Stimulated activated naive CD4-positive, alpha-beta T cell (primary cell): Measurements from ENCODE around the gene HYOU1.
A peak's percentile ranks its signal among the peaks of the same experiment; 100 is the strongest.

Source experiments
- DNase-seq, 6 experiments: peaks; one replicate each; lab custom pipeline; 2025; lab: John Stamatoyannopoulos, UW

Gene HYOU1

GRCh38 chr11:119021631-119022030 is 35.4 kb downstream of the HYOU1 start:
- DNase-seq: no peak

DNA sequence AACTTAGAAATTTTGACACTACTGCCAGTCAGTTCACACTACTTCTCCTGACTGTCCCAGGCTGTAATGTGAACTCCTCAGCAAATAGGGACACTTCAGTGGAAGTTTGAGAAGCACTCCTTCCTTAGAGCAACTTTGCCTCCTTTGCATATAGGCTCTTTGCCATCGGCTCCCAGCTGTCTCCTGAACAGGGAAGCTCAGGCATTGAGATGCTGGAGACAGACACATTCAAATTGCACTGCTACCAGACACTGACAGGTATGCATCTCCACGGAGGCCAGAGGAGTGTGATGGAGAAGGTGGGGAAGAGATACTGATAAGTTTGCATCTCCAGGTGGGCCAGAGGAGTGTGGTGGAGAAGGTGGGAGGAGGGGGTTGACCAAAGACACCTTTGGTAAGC is 37.0 kb downstream of the HYOU1 start:
- DNase-seq: no peak

DNA sequence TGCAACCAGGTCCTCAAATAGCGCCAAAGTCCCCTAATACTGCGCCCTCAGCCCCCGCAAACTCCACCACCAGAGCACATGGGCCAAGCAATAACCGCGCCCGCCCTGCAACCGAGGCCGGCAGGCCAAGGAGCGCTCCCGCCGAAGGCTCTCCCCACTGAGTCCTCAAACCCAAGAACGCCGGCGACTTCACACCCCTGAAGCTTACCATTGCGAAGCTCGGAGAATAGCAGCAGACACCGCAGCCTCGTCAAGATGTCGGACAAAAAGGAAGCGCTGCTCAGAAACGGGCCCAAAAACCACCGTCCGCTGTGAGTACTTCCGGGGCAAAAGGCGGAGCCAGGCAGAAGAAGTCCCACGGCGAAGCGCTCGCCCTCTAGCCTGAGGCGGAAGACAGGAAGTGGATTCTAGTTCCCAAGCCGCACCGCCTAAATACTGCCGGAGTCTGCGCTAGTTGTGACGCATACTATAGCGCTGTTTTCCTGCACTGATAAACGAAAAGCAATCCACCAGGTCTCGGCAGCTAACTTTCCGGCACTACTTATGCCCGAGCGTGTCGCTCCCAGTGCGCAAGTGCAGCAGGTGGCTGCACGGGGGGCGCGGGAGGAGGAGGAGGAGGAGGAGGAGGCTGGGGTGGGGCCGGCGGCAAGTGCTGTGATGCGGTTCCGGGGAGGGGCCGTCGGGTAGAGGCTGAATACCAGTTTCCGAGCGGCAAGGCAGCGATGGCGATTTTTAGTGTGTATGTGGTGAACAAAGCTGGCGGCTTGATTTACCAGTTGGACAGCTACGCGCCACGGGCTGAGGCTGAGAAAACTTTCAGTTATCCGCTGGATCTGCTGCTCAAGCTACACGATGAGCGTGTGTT is 38.7 kb downstream of the HYOU1 start, which contains the start of the genes RPS25 and TRAPPC4:
Gene RPS25 (minus strand): TSS at position 270 of the 865 bp plus-strand sequence. CDS start 59 bp downstream, at position 211.
Gene TRAPPC4 (plus strand): TSS at position 693 of the 865 bp plus-strand sequence. CDS start 30 bp downstream, at position 723.
- peak; percentile 92 to 99 (median 98) for DNase-seq

DNA sequence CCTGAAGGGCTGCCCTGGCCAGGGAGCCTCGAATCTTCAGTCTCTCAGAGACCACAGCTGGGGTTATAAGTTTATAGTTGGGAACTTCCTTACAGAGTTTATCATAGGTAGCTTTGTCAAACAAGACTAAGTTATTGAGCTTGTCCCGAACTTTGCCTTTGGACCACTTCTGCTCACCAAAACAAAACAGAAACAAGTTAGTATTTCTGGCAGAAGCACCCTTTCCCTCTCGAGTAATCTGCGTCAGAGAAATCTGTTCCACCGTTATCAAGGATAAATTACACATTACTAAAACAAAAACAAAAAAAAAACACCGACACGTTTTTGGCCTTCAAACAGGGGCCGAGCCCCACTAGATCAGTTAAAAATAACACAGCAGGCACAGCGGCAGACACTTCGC is 39.6 kb downstream of the HYOU1 start:
- peak in 2 of 6 experiments; percentile 14 to 15 for DNase-seq

- no peak for DNase-seq
Measured at GRCh38 chr11:119016216-119017009, 40.6 kb downstream of the HYOU1 start.

- DNase-seq: peak in 2 of 6 experiments; percentile 6 to 10
Measured at GRCh38 chr11:119015054-119015611, 41.9 kb downstream of the HYOU1 start.

GRCh38 chr11:119014209-119014924 is 42.6 kb downstream of the HYOU1 start:
- DNase-seq: no peak

DNA sequence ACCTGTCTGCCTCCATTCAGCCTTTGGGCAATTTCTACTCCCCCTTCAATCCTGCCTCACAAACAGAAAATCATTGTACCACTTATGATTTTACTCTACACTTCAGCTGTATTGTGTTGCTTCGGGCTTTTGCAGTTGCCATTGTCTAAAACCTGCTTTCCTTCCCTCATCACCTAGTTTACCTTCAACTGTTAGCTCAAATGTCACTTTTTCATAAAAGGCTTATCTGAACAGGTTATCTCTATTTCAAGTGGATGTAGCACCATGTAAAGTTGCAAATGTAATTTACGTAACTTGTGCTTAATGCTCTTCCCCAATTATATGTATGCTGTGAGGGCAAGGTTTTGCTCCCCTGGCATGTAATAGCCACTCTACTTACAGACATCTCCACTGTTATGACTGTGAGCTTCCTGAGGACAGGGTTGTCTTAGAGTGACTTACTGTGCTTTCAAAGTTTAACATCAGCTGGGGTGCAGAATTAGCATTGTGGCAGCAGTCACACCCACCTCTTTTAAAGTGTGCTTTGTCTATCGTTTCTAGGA is 44.3 kb downstream of the HYOU1 start:
- no peak for DNase-seq

- no peak for DNase-seq
Measured at GRCh38 chr11:119011476-119012053, 45.4 kb downstream of the HYOU1 start.

DNA sequence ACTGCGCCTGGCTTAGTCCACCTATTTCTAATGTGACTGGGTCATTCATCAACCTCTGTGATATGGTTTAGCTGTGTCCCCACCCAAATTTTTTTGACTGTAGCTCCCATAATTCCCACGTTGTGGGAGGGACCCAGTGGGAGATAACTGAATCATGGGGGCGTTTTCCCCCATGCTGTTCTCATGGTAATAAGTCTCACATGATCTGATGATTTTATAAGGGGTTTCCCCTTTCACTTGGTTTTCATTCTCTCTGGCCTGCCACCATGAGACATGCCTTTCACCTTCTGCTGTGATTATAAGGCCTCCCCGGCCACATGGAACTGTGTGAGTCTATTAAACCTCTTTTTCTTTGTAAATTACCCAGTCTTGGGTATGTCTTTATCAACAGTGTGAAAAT is 50.3 kb downstream of the HYOU1 start:
- DNase-seq: no peak

GRCh38 chr11:119000906-119001305 is 56.1 kb downstream of the HYOU1 start:
- no peak for DNase-seq

DNA sequence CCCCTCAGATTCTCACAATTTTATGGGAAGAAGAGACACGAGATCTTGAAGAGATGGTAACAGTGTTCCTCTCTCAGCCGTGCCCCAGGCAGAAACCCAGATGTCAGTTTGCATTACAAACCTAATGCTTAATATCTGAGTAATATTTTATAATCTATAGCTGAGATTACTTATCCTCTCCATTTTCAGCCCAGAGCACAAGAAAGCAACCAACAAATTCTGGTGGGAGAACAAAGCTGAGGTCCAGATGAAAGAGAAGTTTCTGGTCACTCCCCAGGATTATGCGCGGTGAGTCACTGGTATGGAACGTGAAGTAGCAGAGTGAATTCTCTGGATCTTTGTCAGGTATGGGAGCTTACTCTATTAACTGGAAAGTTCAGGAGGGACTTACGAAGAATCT is 58.2 kb downstream of the HYOU1 start:
- DNase-seq: no peak

DNA sequence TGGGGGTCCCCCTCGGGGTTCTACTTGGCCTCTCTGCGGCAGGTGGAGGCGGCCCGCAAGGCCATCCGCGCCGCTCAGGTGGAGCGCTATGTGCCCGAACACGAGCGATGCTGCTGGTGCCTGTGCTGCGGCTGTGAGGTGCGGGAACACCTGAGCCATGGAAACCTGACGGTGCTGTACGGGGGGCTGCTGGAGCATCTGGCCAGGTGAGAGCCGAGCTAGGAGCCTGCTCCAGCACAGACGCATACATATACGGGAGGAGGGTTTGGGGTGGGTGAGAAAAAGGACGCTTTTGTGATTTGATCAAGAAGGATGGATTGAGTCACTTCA is 58.7 kb downstream of the HYOU1 start:
- peak in 1 of 6 experiments; percentile 28 for DNase-seq

DNA sequence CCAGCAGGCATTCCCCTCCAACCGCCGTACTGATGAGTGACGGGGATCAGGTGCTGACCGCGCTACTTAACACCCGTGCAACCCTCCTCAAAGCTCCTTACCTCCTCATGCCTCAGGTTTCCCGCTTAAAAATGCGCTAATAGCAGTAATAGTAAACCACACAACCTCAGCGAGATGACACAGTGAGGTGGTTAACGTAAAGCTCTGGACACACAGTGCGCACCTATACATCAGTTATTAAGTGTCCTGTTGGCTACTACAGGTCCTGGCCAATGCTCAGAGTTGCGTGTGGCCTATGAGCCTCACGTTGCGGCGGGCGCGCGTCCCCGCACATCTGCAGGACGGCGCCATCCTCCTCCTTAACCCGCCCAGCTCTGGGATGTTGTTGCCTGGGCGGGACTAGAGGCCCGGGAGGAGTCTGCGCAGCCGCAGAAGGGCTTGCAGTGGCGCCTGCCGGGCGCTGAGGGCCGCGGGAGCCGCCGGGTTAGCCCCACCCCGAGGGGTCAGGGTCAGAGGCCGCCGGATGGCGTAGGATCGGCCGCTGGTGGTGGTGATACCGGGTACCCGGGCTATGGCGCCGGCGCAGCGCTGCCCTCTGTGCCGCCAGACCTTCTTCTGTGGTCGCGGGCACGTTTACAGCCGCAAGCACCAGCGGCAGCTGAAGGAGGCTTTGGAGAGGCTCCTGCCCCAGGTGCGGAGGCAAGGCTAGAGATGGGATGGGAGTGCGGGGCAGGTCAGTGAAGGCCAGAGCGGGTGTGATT is 59.2 kb downstream of the HYOU1 start, which contains the start of gene CENATAC:
Gene CENATAC (plus strand): TSS at position 512 of the 761 bp plus-strand sequence. CDS start 60 bp downstream, at position 572.
- DNase-seq: peak; percentile 90 to 96 (median 92)

DNA sequence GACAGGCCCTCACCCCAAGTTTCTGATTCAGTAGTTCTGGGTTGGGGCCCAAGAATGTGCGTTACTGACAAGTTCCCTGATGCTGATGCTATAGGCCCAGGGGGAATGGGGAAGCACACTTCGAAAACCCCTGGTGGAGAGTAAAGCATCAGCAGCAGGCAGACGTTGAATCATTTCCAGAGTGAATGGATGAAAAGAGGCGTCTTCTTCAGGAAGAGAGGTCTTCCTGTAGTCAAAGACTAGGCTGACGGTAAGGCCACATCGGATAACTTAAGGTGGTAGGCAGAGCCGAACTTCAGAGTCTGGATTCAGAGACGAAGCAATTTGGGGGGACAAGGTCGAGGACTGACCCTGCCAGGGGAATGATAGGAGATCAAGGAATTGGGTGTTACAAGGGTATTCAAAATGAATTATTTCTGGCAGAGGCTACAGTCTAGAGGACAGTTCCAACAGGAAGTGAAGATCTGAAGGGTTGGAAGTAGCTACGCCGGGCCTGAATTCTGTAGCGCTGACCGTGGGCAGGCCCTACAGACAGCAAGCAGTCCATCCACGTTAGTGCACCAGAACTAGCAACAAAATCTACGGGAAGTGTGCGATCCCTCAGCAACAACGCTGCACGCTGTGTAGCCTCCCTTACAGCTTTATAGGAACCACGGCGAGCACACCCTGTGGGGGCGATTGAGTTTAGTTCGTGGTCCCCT is 59.9 kb downstream of the HYOU1 start:
- peak in 5 of 6 experiments; percentile 16 to 42 (median 25) for DNase-seq
